Umbilical cord (tissue), 2 donors: ENCODE data around the gene CS. TPM values are rescaled to one million over a fixed set of nuclear protein-coding genes. Genes with fewer than 3 reads are reported as not detected.
"Not testable (repeated sequence)": the region's sequence is repeated elsewhere in the genome, so short reads cannot be mapped to it uniquely, and the experiment has no call there.

Source experiments
- DNase-seq: peaks from one replicate; pipeline ENCODE4 v3.0.0-alpha.2; 2015; ENCODE audit warnings: low spot score
- total RNA-seq: library from RNA; depleted of rRNA; stranded (reverse); fragments of >200 nt; gene quantifications from one replicate; pipeline ENCODE4 v1.2.3, GENCODE V29; 2014; ENCODE audit warnings: low replicate concordance; ENCODE audit not compliant: insufficient read depth

The CS gene
- total RNA-seq, 1 donor from 2014 or later, result 35.2 TPM

DNA sequence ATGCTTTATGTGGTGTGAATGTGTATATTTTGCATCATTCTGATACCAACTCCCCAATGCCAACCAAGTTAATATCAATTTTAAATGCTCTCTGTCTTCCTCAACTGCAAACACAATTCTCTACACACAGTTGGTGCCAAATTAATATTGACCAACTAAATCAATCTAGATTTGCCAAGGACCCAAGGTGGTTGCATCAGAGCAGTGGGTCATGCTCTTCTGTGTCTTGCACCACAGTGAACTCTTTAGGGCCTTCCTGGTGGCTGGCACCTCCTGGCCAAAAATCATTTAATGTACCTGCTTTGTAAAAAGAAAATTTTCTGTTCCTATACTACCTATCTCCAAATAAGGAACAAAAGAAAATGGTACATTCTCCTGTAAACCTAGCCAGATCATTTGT is 19.3 kb downstream of the CS start:
- no peak for DNase-seq

DNA sequence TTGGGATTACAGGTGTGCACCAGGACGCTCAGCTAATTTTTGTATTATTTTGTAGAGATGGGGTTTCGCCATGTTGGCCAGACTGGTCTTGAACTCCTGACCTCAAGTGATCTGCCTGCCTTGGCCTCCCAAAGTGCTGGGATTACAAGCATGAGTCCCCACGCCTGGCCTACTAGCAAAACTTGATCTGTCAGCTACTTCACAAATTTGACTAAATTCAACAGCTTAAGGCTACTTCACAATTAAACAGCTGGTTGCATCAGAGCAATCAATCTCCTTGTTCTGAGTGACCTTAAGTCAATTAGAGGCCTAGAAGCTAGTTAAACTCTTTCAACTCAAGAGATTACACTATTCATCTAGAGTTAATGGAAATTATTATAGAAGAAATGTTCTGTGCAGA is 21.2 kb downstream of the CS start:
- no peak for DNase-seq

DNA sequence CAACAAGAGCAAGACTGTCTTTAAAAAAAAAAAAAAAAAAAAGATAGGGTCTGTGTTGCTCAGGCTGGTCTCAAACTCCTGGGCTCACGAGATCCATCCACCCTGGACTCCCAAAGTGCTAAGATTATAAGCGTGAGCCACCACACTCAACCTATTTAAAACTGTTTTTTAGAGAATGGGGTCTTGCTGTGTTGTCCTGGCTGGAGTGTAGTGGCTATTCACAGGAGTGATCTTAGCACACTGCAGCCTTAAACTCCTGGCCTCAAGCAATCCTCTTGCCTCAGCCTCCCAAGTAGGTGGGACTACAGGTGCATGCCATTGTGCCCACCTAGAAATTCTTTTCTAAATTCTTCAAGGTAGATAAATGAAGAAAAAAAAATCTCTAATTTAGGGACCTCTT is 25.8 kb downstream of the CS start:
- DNase-seq, result no peak

DNA sequence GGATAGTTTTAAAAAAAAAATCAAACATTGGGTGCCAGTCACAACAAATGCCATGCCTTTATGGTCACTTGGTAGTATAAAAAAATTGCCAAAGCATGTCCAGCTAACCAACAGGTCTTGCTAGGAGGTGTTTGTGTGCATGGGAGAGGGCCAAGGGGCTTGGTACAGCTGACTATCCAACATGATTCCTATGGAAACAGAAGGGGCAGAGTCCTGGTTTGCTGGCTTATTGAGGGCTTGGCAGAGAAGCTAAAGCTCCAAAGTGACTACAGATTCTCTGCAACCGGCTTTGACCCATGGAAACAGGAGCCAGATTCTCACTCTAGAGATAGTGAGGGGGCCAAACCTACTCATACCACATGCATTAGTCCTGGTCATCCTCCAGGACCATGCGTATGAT is 27.7 kb downstream of the CS start:
- not testable (repeated sequence) for DNase-seq

DNA sequence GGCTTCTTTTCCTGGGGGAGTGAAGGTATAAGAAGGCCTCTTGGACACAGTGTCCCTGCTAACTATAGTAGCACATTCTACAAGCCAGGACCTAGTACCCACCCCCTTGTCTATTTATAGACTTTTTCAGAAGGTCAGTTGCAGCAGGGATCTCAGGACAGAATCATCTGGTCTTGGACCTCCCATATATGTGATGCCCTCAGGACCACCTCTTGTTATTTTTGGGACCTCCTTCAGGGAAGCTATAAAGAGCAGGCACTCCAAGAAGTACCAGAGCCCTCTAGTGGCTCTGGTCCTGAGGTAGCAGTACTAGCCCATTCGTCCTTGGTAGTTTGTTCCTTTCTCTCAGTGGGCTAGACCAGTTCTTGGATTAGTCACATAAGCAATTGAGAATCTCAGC is 29.1 kb downstream of the CS start:
- DNase-seq, result peak; percentile 20

DNA sequence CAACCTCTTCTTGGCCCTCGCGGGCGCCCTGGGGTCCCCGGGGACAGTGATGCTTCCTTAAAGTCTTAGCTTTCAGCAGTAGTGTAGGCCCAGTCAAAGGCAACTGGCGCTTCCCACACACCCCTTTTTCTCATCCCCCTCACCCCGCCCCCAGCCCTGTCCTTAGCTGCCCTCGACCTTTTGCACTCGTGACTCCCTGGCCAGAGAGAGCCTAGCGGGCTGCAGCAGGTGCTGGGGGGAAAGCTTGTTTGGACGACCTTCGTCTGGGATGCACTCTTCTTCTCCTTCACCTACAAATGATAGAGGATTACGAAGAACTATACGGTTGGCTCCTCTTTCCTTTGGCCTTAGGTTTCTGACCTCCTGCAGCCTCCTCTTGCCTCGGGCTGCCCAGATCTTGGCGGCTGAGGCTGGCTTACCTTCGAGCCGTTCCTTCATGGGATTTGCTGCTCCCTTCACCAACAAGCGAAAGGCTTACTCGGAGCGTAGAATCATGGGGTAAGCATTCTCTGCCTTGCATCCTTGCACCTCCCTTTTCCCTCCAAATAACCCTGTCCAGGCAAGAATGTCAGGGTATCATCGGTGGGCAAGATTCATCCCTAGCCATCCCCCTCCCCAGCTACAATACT is 32.6 kb downstream of the CS start:
- DNase-seq, result no peak

DNA sequence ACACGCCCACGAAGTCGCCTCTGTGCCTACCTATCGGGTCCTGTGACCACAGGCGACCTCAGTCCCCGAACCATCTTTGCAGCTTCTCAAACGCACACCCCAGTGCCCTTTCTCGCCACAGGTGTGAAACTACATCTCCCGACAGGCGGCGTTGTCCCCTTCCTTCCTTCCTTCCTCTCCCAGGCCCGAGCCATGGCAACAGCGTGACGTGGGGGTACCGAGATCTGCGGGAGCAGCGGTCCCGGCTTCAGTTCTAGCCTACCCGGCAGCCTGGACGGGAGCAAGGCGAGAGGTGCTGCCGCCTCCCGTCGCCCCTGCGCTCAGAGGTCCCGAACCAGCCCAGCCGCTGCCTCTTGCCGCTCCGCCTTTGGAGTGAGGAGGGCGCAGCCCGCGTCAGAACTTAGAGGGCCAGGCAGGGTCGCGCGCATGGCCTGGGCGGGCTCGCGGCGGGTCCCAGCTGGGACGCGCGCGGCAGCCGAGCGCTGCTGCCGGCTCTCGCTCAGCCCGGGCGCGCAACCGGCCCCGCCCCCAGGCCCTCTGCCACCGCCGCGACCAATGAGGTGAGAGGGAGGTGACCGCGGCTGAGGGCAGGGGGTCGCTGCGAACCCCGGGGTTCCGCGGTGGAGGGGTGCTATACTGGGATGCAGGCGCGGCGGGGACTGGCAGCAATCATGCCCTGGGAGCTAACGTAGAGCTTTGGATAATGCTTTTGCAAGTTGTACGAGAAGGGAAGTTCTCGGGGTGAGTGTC is 33.3 kb downstream of the CS start, which contains the start of gene COQ10A:
Gene COQ10A (plus strand): TSS at position 250 of the 750 bp plus-strand sequence. CDS start 177 bp downstream, at position 427.
- peak; percentile 95 for DNase-seq

DNA sequence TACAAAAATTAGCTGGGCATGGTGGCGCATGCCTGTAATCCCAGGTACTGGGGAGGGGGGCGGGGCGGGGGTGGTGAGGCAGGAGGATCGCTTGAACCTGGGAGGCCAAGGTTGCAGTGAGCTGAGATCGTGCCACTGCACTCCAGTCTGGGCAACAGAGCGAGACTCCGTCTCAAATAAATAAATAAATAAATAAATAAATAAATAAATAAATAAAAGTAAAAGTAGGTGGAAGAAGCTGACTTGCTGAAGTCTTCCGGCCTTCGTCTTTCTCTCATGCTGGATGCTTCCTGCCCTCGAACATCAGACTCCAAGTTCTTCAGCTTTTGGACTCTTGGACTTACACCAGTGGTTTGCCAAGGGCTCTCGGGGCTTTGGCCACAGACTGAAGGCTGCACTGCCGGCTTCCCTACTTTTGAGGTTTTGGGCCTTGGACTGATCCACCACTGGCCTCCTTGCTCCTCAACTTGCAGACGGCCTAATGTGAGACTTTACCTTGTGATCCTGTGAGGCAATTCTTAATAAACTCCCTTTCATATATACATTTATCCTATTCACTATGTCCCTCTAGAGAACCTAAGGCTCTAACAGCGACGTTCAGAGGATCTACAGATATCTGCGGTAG is 34.0 kb downstream of the CS start:
- DNase-seq, result not testable (repeated sequence)

DNA sequence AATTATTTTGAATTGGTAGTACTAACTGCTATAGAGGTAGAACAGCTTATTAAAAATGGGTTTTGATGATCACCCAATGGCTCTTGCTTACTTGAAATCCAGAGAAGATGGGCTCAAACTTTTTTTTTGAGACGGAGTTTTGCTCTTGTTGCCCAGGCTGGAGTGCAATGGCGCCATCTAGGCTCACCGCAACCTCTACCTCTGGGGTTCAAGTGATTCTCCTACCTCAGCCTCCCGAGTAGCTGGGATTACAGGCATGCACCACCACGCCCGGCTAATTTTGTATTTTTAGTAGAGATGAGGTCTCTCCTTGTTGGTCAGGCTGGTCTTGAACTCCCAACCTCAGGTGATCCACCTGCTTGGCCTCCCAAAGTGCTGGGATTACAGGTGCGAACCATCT is 37.2 kb downstream of the CS start:
- not testable (repeated sequence) for DNase-seq

DNA sequence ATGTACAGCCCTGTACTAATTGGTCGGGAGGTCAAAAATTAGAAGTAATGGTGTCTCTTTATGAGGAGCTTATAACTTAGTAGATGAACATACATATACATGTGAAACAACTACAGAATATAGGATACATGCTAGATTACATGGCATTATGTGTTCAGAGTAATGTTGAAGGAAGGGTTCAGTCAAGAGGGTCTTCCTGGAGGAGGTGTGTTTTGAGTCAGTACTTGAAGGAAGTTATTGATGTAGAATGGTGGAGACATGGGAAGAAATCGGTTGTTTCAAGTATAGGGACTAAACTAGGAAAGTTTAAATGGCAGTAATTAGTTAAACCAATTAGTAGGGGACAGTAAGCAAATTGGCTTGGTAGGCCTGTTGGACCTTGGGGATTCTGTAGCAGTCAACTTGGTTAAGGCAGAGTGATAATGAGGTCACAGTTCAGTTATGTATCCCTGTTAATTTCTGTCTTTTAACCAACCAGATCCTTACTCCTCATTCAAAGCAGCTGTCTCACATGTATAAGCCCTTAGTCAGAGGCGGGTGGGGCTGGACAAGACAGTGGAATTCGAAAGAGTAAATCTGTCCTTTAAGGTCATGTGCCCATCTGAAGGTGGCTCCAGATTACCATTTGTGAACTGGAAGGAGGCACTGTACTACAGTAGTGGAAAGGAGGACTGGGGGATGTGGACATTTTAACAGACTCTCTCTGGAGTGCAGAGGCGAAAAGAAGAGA is 38.5 kb downstream of the CS start:
- DNase-seq, result peak; percentile 47

DNA sequence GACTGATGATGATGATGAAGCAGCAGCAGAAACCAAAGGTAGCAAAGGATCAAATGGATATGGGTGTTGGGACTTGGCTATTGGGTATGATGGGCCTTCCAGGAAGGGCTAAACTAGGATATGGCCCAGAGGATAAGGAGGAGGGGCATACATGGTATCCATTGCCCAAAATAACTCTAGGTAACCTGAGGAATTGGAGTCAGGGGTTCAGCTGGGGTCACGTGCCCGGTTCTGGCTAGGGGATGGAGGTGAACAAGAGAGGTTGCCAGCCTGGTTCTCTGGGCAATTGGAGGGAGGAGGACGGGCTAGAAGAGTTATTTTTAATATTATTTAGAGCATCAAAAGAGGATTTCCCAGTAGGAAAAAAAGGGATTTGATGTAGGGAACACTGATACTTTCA is 39.2 kb downstream of the CS start:
- DNase-seq, result no peak

DNA sequence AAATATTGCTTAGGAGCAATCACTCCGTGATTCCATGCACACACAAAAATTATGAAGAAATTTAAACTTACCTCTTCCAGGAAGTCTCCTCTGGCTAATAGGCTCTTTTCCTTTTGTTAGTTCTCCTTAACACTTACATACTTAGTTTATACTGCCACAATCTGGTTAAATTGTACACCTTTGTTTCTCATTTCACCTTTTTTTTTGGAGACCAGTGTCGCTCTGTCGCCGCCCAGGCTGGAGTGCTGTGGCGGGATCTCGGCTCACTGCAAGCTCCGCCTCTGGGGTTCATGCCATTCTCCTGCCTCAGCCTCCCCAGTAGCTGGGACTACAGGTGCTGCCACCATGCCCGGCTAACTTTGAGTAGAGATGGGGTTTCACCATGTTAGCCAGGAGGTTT is 39.8 kb downstream of the CS start:
- DNase-seq, result no peak

DNA sequence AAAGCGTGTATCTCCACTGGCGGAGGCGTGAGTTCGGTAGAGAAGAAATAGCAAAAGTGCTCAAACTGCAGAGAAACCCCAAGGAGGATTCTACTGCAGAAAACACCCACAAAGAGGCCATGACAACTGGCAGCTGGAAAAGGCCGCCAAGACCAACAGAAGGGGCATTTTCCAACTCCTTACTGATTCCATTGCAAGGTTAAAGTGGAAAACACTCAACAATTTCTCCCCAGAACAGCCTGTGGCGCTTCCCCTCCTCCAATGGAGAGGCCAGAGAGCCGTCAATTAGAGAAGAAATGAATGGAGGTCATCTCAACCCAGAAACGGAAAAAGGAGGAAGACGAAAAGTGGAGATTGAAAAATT is 41.3 kb downstream of the CS start:
- DNase-seq, result no peak

DNA sequence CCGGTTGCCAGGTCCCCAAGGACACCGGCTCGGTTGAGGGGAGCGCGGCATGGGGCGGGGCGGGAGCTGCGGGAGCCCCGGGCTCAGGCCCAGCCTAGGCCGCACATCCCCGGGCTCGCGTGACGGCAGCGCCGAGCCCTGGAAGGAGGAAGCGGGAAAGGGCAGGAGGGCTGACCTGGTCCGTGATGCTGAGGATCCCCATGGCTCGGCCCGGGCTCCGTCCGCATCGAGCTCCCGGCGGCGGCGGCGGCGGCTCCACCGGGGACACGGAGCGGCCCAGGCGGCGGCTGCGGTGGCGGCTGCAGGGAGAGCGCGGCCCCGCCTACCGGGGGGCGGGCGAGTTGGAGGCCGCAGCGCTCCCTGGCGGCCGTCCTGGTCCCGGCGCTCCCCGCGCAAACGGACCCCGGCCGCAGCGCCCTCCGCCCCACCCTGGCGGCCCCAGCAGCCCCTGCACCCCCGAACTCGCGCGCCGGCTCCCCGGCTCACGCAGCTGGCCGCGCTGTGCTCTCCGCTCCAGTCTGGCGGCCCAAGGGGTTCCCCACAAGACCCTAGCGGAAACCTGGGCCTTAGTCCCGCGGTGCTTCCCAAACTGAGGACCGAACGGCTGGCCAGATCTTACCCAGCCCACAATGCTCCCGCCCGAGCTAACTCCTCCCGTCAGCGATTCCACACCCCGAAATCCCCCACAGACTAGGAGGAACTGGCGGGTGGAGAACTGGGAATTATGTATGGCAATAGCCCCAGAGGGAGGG is 41.9 kb downstream of the CS start, which contains the start of gene ANKRD52:
Gene ANKRD52 (minus strand): TSS at position 317 of the 752 bp plus-strand sequence. CDS start 115 bp downstream, at position 202.
- DNase-seq, result peak; percentile 96

DNA sequence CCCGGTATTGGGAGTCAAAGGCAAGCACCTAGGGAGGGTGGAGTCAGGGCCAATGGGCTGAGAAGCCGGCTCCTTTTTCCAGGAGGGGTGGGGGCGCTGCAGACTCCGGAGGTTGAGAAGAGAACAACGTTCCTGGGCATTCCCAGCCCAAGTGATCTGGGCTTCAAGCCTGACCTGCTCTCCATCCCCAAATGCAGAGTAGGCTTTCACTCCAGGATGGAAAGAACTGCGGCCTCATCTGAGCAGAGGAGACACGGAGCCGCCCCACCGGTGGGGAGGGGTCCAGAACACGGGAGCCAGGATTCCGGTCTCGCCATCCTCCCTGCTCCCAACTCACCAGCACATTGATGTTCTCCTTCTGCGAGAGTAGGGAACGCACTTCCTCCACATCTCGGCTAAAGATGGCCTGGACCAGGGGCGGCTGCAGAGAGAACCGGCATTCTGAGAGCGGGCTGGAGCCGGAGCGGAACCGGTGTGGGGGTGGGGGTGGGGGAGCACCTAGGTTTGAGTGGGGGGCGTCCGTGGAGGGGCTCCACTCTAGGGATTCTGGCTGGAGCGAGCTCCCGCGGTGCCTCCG is 42.6 kb downstream of the CS start:
- DNase-seq, result peak; percentile 22

DNA sequence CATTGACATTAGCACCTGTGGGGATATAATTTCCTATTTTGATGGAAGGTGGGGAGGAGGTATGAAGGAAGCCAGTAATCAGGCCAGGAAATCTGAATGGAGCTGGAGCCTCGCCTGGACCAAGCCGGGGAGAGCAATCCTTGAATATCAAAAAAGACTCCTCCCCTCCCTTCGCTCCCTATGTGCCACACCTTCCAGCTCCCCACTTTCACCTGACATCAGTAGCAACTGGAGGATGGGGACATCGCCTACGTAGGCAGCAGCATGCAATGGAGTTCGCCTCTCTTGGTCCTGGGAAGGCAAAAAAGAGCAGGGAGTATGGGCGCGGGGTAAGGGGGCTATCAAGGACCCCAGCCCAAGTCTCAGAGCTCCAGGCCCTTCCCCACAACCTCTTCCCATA is 43.1 kb downstream of the CS start:
- DNase-seq, result no peak

DNA sequence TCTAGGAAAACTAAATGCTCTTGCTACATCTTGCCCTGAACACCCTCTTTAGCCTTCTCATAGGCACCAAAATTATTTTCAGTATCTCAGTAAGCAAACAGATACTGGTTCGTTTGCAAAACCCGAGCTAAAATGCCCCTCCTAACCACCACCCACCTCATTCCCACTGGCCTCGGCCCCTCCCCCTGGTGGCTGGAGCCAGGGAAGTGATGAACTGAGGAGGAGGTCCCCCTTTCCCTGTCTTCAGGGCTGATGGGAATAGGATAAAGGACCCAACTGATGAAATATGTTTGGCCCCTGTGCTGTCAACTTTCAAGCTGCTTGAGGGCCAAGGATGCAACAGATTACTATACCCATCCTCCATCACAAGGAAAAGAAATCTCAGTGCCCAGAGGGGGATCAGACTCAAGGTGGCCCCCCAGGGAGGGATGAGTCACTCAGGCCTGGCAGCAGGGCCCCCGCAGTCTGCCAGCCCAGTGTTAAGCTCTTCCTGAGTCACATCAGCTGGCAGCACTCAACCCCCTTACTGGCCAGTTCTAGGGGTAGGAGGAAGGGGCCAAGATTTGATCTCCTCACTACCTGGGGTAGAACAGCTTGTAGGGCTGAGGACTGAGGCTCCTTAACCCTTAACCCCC is 43.7 kb downstream of the CS start:
- DNase-seq, result no peak

DNA sequence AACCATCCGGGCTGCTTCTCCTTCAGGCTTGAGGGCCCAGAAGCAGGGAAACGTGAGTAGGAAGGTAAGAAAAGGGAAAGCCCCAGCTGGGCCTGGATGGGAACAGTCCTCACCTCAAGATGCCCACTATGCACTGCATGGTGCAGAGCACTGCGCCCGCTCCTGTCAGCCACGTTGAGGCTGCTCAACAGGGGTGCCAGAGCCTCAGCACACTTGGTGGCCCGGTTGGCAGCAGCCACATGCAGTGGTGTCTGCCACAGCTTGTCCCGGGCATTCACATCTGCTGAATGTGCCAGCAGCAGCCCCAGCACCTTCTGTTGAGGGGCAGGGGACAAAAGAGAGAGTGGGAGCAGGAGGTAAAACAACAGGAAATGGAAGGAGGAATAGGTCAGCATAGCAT is 44.5 kb downstream of the CS start:
- DNase-seq, result no peak

DNA sequence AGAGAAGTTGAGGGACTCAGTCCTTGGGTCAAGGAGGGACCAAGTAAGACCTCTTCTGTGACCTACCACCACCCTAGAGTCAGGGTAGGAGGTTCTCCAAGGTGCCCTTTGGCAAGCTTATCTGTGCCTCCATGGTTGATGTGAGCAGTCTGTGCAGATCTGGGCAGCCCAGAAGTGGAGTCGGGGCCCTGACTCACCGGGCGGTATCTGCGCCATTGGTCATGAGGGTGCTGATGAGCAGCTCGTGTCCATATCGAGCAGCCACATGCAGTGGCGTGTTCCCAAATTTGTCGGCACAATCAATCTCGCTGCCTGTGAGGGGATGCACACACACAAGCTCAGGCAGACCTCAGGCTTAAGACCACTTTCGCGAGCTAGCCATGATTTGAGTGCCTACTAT is 47.0 kb downstream of the CS start:
- no peak for DNase-seq

DNA sequence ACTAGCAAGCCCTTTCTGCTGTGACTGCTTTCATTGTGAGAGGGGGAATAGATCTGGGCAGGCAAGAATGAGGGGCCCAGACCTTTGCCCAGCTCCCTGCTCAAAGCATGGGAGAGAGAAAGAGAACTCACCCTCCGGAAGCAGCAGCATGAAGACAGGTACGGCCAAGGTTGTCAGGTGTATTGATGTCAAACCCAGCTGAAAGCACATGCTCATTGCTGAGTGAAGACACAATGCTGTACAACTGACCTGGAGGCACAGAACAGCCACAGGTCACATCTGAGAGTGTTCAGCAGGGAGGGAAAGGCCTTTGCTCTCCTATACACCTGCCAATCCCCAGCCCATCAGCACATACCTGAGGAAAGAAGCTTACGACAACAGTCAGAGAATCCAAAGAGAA is 47.5 kb downstream of the CS start:
- no peak for DNase-seq

DNA sequence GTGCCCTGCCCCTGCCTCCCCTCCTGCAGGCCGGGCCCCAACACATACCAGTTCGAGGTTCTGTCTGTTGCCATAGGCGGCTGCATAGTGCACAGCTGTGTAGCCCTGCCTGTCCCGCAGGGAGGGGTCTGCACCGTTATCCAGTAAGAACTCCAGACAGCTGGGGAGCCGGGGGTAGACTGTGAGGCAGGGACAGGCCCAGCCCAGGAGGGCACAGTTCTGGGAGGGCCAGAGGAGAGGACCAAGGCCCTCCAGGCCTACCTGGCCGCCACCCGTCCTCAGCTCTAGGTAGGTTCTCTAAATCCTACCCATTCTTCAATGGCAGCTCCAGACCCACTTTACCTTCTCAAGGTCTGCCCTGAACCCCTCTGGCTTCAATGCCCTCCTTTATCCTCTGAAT is 51.4 kb downstream of the CS start:
- DNase-seq, result no peak
